NCI-H2107 treated with DMSO at 0.1 percent for 48 hours (cell line): ENCODE data around the gene PIGX.
"Not testable (repeated sequence)": the region's sequence is repeated elsewhere in the genome, so short reads cannot be mapped to it uniquely, and the experiment has no call there.

ENCODE experiments used
- DNase-seq: peaks from one replicate; lab custom pipeline; 2025; ENCODE audit not compliant: unreplicated experiment; lab: John Stamatoyannopoulos, UW

PIGX gene

DNA sequence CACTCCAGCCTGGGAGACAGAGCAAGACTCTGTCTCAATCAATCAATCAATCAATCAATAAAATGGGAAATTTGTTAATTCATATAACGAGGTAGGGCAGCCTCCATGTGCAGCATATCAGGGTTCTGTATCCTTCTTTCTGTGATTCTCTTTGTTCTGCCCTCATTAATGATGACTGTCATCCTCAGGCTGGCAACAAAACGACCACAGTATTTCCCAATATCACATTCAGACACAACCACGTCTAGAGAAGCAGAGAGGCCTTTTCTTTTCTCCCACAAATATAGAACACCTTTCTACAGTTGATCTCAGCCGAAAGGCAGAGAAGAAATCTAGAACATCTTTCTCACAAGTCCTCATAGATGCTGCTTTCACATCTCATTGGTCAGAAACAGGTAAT lies 11.4 kb upstream of the PIGX start:
- no peak for DNase-seq

DNA sequence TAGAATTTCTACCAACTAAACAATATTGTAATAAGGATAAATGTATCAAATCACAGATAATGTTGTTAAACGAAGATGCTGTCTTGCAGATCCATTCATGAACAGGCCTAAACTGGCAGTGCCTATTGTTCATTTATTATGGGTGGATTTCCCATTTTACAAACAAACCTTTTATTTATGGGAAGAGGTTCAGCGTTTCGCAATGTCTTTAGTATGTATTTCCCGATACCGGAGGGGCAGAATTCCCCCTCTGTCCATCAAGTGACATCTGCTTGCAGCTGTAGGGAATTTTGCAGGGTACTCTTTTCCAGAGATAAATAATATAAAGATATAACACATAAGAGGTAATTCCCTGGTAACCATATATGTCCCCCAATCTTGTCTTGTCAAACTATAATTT lies 5.8 kb upstream of the PIGX start:
- DNase-seq = no peak

DNA sequence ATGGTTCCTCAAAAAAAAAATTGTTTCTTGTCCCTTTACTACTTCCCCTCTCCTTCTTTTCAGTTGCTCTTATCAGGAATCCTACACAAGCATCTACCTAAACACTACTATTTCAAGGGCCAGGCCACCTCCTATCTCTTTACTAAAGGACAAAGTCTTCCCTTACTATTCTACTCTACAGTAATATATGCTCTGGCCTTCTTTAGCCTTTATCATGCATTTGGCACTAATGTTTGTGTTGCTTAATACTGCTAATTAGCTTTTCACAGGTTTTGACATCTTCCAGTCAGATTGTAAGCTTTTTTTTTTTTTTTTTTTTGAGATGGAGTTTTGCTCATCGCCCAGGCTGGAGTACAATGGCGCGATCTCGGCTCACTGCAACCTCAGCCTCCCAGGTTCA lies 5.4 kb upstream of the PIGX start:
- no peak for DNase-seq

DNA sequence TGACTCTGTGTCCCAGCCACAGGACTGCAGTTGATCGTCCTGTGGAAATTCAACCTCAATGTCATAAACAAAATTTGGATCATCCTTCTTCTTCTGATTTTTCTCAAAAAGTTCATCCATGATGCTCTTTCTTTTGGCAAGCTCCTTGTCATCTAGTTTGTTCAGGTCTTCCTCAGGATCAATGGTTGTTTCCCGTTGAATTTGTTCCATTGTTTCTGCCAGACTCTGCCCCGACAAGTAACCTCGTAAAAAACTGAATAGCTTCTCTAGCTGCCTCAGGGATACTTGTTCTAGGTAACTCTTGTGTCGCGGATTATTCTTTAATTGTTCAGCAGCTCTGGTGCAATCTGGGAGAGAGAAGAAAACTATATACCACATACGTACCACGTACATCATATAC lies 4.6 kb upstream of the PIGX start:
- DNase-seq = no peak

DNA sequence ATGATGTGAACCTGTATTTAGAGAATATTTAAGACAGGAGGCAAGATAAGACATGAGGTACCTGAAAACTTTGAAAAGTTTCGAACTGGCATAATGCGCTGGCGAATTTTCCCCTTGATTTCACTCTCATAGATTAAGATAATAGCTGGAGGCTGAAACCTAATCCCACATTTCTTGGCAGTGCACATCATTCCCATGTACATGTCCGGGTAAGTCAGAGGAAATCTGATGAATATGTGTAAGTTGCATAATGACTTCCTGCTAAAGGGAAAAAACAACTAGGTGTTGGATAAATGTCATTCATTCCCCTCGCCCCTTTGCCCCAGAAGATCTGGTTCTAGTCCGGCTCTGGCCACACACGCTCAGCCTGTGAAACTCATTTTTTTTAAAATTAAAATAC lies 3.7 kb upstream of the PIGX start:
- DNase-seq = no peak

DNA sequence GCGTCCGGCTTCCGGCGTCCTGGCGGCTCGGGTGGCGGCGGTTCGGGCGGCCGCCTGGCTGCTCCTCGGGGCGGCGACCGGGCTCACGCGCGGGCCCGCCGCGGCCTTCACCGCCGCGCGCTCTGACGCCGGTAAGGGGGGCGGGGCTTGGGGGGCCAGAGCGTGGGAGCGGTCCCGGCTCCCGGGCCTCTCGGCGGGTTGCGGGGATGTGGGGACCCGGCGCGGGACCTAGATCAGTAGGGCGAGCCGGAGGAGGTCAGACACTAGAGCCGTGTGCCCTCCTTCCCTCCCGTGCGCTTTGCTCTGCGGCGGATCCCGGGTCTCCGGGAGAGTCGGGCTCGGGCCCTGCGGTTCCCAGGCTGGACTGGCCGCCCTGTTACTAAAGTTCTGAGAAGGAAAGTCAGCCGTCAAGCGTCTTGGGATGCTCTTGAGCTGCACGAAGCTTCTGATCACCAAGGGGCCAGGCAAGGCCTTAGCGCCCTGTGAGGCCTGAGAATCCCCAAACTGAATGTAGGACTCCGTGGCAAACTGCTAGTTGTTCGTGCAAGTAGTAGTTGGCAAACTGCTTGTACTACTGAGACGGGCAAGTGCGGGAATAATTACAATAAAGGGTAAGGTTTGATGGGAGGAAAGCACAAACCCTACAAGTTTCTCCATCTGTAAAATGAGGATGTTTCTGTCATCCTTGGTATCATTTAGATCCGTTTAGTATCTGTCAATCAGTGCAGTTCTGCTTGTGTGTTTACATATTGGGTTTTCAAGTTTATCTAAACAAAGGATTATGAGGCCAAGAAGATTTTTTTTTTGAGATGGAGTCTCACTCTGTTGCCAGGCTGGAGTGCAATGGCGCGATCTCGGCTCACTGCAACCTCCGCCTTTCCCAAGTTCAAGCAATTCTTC lies 587 bp downstream of the PIGX start:
- DNase-seq = peak; percentile 78

DNA sequence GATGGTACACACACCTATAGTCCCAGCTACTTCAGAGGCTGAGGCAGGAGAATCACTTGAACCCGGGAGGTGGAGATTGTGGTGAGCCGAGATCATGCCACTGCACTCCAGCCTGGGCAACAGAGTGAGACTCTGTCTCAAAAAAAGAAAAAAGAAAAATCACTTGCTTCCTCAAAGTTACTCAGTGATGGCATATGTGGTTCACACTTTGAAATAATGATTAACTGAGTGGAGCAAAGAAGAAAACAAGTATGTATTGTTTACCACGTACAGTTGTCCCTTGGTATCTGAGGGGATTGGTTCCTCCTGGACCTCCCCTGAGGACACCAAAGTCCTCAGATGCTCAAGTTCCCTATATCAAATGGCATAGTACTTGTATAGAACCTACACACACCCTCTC lies 5.0 kb downstream of the PIGX start:
- DNase-seq = not testable (repeated sequence)

DNA sequence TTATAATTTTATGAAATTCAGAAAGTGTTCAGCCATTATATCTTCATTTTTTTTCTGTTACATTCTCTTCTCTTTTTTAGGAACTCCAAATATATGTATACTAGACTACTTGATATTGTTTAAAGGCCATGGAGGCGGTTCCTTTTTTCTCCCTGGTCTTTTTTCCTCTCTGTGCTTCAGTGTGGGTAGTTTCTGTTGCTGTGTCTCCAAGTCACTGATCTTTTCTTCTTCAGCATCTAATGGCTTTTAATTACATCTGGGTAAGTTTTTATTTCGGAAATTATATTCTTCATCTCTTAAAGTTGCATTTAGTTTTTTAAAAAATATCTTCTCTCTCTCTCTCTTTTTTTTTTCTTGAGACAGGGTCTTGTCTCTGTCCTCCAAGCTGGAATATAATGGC lies 8.9 kb downstream of the PIGX start:
- no peak for DNase-seq

DNA sequence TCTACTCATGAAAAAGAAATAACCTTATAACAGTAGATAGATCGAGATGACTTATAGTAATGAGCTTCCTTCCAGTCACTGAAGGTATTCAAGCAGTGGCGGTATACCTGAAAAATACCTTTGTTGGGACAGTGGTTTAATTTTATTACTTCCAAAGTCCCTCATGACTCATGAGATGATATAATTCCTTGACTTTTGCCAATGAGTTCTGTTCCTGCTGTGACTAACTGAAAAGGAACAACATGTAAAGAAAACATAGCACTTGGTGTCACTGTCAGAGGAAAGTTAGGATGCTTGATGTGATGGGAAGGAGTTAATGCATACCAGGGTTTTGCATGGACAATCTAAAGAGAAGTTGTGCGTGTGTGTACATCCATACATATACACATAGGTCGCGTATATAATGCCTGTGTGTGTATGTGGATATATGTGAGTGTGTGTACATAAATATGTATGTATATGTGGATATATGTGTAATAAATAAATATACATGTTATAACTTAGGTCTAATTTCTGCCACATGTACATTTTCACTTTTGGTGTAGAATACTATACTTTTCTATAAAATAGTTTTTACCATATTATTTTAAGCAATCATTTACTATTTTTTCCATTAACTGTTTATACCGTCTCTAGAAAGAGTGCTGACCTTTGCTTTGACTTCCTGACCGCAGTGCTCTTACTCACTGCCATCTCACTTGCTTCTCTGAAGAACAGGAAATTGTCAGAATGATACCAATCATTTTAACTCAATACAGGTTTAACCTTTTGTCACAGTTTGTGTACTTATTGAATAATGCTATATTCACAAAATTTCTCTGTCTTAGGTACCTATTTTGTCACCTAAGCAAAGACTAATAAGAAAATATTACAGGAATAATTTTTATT lies 14.9 kb downstream of the PIGX start:
- DNase-seq = no peak

DNA sequence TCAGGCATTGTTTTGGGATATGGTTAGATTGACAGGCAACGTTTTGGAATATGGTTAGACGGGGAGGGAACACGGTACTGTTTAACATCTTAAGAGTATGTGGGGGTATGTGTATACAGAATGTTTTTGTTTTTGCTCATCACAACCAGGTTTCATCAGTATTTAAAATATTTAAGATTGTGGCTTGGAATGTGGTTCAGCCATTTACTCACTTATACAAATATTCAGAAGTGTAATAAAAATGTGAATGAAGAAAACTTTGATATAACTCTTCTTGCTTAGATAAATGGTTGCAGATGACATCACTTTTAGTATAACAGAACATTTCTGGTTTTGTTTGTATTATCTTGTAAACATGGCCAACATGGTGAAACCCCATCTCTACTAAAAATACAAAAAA lies 23.6 kb downstream of the PIGX start:
- no peak for DNase-seq

DNA sequence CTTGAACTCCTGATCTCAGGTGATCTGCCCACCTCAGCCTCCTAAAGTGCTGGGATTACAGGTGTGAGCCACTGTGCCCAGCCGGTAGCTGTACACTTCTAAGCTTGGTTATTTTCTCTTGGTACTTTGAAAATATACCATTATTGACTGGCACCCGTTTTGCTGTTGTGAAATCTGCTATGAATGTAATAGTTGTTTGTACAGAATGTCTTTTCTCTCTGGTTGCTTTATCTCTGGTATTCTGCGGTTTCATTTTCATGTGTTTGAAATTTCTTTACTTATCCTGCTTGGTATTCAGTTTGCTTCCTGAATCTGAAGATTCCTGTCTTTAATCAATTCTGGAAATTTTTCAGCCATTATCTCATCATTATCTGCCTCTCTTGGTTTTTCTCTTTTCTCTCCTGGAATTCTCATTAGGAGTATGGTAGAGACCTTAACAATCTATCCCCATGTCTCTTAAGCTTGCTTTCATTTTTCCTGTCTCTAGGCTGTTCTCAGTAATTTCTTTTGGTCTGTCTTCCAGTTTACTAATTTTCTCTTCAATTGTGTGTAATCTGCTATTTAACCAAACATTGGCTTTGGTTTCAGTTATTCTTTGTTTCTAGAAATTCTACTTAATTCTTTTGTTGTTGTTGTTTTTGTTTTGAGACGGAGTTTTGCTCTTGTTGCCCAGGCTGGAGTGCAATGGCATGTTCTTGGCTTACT lies 24.6 kb downstream of the PIGX start:
- DNase-seq = no peak

DNA sequence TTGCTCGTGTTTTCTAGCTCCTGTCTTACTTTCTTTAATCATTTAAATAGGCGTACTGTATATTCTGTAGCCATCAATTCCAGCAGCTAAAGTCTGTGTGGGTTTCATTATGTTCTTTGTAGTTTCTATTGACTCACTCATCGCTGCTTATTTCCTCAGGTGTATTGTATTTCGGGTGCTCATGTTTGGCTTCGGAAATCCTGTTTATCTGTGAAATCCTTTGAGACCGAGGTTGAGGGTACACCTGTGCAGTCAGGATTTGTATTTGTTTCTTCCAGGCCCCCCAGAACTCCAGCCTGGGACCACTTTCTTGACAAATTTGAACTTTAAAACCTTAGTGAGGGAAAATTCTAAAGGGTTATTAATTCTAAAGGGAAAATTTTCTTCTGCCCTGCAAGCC lies 25.5 kb downstream of the PIGX start:
- DNase-seq = no peak

DNA sequence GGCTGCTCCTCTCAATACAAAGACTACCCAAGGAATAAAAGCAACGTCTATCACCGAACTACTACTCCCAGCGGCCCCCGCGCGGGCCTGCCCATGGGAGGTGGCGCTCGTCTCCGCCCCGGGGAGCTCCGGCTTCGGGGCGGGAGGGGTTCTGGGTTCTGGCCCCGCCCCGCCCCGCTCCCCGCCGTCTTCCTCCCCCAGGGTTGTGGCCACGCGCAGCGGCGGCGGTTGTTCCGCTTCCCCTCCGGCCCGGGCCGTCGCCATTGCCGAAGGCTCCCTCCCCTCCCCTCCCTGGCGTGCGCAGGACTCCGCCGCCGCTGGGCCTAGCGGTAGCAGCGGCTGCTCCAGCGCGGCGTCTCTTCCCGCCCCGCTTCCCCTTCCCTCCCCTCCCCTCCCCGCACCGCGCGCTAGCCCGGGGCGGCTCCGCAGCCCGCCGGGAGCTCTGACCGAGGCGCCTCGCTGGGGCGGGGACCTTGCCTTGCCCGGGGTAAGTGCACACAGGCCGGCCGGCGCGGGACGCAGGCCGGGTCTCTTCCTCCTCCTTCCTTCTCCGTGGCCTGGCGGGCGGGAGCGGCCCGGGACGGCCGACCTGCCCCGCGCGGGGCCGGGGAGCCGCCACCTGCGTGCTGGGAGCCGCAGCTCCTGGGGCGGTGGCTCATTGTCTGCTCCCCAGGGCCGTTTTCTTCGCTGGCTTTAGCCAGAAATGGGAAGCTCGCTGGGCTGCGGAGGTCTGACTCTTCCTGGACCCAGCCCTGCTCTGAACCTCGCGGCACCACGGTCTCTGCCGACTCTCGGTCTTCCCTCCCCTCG lies 27.7 kb downstream of the PIGX start, which contains the start of gene PAK2:
Gene PAK2 (plus strand): TSS at position 187 of the 810 bp plus-strand sequence. CDS start 42,790 bp downstream, outside the sequence.
- DNase-seq = peak; percentile 98

DNA sequence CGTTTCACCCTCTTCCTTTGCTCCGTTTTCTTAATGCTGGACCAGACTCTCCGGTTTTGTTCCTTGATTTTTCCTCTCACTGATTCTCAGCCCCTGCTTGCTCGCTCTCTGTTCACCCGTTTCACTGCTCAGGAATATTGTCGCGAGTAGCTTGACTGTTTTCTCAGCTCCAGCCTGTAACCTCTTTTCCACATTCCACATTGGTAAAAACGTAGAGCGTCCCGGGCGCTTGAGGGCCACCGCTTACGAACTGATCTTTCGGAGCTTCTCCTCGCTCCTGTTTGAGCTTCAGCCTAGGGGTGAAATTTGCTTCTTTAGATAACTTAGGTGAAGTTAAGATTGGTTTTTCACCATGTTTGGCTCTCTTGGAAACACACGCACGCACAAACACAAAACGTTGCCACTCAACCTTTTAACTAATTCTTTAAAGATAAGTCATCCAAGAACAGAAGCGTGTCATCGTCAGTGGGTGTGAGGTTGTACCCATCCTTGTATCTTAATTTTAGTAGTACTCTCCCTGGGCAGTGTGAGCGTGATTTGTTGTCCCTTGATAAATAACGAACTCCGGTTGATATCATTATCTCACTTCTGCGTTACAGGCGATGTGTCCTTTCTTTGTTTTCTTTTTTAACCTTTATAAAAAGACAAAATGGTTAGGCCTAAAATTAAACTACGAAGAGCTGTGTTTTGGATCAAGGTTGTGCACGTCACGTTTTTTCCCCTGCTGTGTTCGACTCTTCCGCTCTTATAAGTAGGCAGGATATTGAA lies 28.5 kb downstream of the PIGX start:
- DNase-seq = peak; percentile 70

DNA sequence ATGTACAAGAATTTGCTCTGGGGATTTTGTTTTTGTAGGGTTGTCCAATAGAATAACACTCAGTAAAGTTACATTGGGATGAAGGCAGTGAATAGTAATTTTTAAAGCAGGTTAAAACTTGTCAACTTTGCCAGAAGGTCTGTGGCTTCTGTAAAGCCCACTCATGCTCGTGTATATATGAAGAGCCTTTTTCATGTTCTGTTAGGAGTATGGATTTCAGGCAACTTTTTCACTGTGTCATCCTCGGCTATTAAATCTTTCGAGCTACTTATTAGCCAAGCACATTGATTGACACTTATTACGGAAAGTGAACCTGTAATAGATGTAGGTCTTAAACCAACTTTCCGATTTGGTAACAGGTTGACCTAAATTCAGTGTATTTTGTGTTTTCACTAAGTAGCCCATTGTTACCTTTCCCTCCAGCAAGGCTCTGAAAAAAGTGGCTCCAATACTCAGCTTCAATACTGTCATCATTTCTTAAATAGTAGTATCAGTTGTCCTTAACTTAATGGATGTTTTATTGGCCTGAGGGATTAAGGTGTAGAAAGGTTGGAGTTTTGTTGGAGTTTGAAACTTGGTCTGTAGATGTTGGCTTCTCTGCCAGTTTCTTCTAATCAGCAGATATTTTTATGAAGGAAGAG lies 29.2 kb downstream of the PIGX start:
- no peak for DNase-seq

DNA sequence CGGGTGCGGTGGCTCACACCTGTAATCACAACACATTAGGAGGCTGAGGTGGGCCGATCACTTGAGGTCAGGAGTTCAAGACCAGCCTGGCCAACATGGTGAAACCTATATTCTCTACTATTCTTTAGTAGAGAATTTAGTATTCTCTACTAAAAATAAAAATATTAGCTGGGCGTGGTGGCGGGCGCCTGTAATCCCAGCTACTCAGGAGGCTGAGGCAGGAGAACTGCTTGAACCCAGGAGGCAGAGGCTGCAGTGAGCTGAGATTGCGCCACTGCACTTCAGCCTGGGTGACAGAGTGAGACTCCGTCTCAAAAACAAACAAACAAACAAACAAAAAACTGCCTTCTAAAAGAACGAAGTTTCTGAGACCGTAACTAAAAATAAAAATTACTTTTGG lies 31.4 kb downstream of the PIGX start:
- not testable (repeated sequence) for DNase-seq

DNA sequence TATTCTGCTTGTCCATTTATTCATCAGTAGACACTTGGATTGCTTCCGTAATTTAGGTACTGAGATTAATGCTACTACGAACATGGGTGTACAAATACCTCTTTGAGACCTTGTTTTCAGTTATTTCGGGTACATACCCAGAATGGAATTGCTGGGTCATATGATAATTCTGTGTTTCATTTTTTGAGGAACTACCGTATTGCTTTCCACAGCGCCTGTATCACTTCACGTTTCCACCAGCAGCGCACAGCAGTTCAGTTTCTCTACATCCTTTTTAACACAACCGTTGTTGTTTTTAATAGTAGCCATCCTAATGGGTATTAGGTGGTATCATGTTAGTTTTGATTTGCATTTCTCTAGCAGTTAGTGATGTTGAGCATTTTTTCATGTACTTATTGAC lies 36.9 kb downstream of the PIGX start:
- no peak for DNase-seq

DNA sequence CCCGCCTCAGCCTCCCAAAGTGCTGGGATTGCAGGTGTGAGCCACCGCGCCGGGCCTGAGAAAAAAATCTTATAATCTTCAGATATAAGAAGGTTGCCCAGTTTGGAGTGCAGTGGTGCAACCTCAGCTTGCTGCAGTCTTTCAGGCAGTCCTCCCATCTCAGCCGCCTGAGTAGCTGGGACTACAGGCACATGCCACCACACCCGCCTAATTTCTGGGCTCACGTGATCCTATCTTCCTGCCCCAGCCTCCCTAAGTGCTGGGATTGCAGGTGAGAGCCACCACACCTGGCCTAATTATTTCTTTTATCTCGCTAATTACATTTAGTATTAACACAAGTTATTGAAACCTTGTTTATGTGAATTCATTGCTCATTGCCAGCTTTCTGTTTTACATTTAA lies 41.0 kb downstream of the PIGX start:
- DNase-seq = no peak
